ENCODE results near the gene KIRREL3.

GRCh38 chr11:127035824-127036223 lies 35.3 kb upstream of the KIRREL3 start:
- TF ChIP-seq TAF1 (IDR thresholded peaks at IDR 0.05; ENCODE audit: low read depth, low read length) (no peak), POLR2A (IDR thresholded peaks at IDR 0.05; ENCODE audit: low read depth, low read length) (no peak), POLR2AphosphoS5 (IDR thresholded peaks at IDR 0.05; ENCODE audit: low read depth, low read length) (no peak), POU2F2 (IDR thresholded peaks at IDR 0.05; ENCODE audit: low read depth, low read length) (no peak)
